Measurements from ENCODE around the gene XPA.

Gene XPA

GRCh38 chr9:97710356-97711222, 13.4 kb upstream of the XPA start:
- peak; percentile 75 for TF ChIP-seq CTCF (IDR thresholded peaks at IDR 0.05; ENCODE audit: insufficient read depth, low read length, poor library complexity, severe bottlenecking)
- peaks cover 1% of the 10 kb centered on the region; the same call in 1 of the 2 replicates for H3K27me3 ChIP-seq (replicated peaks; ENCODE audit: control insufficient read depth, insufficient read depth, low read length)
- DNase-seq (ENCODE audit: extremely low read depth, insufficient read length): no peak
- no peaks in the 10 kb centered on the region for H3K36me3 ChIP-seq (ENCODE audit: control insufficient read depth, insufficient read depth, low read length)
- H3K4me3 ChIP-seq (replicated peaks; ENCODE audit: low read depth, low read length): no peak overlapping the region

- Histone ChIP-seq H3K4me3 (replicated peaks; ENCODE audit: low read depth, low read length) (no peak overlapping the region), H3K27me3 (replicated peaks; ENCODE audit: control insufficient read depth, insufficient read depth, low read length) (no peaks in the 10 kb centered on the region), H3K36me3 (ENCODE audit: control insufficient read depth, insufficient read depth, low read length) (no peaks in the 10 kb centered on the region)
- no peak for TF ChIP-seq CTCF (IDR thresholded peaks at IDR 0.05; ENCODE audit: insufficient read depth, low read length, poor library complexity, severe bottlenecking)
- no peak for DNase-seq (ENCODE audit: extremely low read depth, insufficient read length)
These were observed 9.1 kb upstream of the XPA start for GRCh38 chr9:97706246-97706645.

- H3K4me3 ChIP-seq (replicated peaks; ENCODE audit: low read depth, low read length): no peak overlapping the region
- H3K36me3 ChIP-seq (ENCODE audit: control insufficient read depth, insufficient read depth, low read length): no peaks in the 10 kb centered on the region
- no peak for DNase-seq (ENCODE audit: extremely low read depth, insufficient read length)
- H3K27me3 ChIP-seq (replicated peaks; ENCODE audit: control insufficient read depth, insufficient read depth, low read length): no peaks in the 10 kb centered on the region
- TF ChIP-seq CTCF (IDR thresholded peaks at IDR 0.05; ENCODE audit: insufficient read depth, low read length, poor library complexity, severe bottlenecking): no peak
These were observed 8.3 kb upstream of the XPA start for GRCh38 chr9:97705354-97705950.

- no peak for DNase-seq (ENCODE audit: extremely low read depth, insufficient read length)
- no peaks in the 10 kb centered on the region for H3K36me3 ChIP-seq (ENCODE audit: control insufficient read depth, insufficient read depth, low read length)
- no peak for TF ChIP-seq CTCF (IDR thresholded peaks at IDR 0.05; ENCODE audit: insufficient read depth, low read length, poor library complexity, severe bottlenecking)
- no peak overlapping the region for H3K4me3 ChIP-seq (replicated peaks; ENCODE audit: low read depth, low read length)
- no peaks in the 10 kb centered on the region for H3K27me3 ChIP-seq (replicated peaks; ENCODE audit: control insufficient read depth, insufficient read depth, low read length)
These were observed 7.7 kb upstream of the XPA start for GRCh38 chr9:97704851-97705250.

GRCh38 chr9:97704345-97704677, 7.2 kb upstream of the XPA start:
- no peak for DNase-seq (ENCODE audit: extremely low read depth, insufficient read length)
- Histone ChIP-seq H3K4me3 (replicated peaks; ENCODE audit: low read depth, low read length) (no peak overlapping the region), H3K27me3 (replicated peaks; ENCODE audit: control insufficient read depth, insufficient read depth, low read length) (no peaks in the 10 kb centered on the region), H3K36me3 (ENCODE audit: control insufficient read depth, insufficient read depth, low read length) (no peaks in the 10 kb centered on the region)
- no peak for TF ChIP-seq CTCF (IDR thresholded peaks at IDR 0.05; ENCODE audit: insufficient read depth, low read length, poor library complexity, severe bottlenecking)

Measured in GM06990 (cell line).